Epidermal melanocyte (primary cell): ENCODE measurements around the gene TLE4.
A peak's percentile ranks its signal among the peaks of the same experiment; 100 is the strongest.
"Not testable (repeated sequence)": the region's sequence is repeated elsewhere in the genome, so short reads cannot be mapped to it uniquely, and the experiment has no call there.

Experiments used
- DNase-seq: peaks from one replicate; pipeline ENCODE4 v3.0.0; 2011; ENCODE audit warnings: low spot score; ENCODE audit not compliant: insufficient read length

Gene TLE4

DNA sequence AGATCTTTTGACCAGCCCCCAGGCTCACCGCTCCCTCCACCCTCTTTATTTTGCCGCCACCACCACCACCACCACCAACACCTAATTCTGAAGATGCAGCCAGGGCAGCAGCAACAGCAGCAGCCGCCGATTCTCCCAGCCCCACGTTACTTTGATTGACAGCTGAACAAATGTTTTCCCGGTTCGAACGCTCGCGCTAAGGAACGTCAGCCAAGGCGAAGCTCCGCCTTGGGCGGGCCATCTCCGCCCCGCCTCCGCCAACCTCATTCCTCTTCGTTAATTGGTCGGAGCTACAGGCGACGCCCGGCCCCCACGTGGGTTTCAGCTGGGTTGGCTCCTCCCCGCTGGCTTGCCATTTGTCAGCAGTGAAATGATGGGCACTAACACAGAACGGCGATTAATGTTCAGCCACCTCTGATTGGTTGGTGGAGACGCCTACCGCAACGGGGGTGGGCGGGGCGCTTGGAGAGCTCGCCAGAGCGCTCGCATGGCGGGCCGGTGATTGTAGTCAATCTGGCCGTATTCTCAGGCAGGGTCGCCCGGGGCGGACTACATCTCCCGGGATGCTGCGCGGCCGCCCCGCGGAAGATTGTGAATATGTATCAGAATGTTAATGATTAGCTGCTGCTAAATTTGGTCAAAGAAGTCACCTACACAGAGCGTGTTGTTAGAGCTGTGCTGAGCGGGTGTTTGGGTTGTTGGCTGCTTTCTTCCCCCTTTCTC, at the start of gene TLE4:
Gene TLE4 (plus strand): TSS at position 657 of the 723 bp plus-strand sequence. CDS start 826 bp downstream, outside the sequence.
- DNase-seq: peak; percentile 92

DNA sequence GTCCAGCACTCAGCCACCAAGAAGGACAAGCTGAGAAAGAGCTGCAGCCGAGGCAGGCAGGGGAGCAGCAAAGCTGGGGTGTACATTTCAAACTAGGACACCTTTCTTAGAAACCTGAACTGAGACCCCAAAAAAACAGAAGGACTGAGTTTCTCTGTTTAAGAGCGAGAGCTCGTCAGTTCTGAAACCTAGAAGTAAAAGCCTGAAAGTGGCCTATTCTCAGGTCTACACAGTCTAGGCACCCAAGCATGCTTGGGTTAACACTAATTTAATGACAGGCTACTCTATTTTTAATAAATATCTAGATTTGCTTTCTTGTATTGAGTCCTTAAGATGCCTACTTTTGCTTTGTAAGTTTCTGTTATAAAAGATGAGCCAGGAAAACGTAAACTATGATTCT, 49.0 kb upstream of the TLE4 start:
- no peak for DNase-seq

- no peak for DNase-seq
These were observed 47.5 kb upstream of the TLE4 start for GRCh38 chr9:79524266-79524665.

DNA sequence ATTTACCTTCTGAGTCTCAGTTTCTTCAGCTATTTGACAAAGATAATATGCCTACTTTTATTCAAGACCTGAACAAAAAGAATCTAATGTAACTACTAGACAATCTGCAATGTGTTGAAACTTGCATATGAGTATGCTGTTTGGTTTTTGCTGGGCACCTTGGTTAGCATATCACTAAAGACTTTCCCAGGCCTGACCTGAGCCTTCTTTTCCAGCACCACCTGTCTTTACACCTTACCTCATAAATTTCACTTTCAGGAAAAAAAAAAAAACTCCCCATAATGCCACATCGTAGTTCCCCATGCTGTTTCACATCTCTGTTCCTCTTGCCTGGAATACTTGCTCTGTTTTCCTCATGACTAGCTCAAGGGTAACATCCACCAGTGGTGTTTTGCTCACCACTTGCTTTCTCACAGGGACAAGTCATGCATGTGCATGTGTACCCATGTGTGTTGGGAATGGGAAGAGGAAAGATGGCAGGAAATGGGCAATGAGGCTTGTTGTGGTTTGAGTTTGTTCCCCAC, 45.6 kb upstream of the TLE4 start:
- DNase-seq: no peak

DNA sequence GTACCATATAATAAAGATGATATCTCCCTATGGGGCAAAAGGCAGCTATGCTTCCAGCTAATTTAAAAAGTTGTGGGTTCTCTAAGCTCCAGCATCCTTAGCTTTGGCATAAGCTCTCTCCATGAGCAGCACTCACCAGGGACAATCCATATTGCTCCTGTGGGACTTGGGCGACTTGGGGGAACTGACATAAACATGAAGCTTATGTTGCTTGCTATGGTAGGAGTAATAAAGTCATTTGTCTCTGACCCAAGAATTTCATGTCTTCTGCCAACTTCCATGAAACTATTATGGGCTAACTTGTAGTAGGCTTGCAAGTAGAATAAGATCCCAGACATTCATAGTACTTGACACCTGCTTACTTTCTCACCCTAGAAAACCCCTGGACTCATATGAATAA, 36.2 kb upstream of the TLE4 start:
- DNase-seq: no peak

- DNase-seq: no peak
These were observed 33.9 kb upstream of the TLE4 start for GRCh38 chr9:79537838-79538237.

GRCh38 chr9:79542735-79543620, 28.8 kb upstream of the TLE4 start:
- no peak for DNase-seq

- not testable (repeated sequence) for DNase-seq
These were observed 27.4 kb upstream of the TLE4 start for GRCh38 chr9:79544375-79544774.

GRCh38 chr9:79551586-79551985, 20.2 kb upstream of the TLE4 start:
- DNase-seq: no peak

DNA sequence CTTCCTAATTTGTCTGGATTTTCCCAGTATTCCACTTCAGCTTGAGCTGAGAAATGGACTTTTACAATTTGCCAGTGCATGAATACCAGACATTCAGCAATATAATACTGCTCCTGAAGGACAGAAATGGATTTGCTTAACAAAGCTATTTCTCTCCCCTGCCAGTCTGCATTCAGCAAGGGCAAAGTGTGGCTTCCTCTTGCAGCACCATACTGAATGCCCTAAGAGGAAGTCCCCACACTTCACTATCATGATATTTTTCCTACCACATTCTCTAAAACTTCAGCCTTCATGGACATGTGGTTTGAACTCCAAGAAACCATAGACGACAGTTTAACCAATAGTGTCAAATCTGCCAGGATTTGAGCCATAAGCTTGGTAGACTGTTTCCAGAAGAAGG, 19.8 kb upstream of the TLE4 start:
- DNase-seq: no peak

DNA sequence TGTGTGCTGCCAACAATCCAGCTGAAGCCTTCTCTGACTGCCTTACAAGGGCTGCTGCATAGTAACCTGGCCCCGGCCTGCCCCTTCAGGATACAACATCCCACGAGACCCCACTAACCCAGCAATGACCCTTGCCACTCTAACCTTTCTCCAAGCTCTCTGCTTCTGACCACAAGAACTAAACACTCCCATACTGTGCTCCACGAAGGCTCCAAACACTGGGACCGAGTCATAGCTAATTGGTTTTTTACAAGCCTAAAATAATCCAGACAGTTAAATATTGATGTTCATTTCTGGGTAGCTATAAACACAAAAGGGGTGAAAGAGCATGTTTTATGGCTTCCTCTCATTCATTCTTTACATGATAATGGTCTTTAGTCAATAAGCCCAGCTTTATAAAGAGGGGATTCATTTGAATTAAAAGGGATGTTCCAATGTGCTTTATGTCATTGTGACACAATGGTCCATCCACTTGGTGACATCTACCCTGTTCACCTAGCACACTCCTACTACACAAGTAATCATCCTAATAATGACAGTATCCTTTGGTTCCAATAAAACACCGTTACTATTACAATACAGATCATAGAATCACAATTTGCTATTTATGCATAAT, 16.2 kb upstream of the TLE4 start:
- no peak for DNase-seq

DNA sequence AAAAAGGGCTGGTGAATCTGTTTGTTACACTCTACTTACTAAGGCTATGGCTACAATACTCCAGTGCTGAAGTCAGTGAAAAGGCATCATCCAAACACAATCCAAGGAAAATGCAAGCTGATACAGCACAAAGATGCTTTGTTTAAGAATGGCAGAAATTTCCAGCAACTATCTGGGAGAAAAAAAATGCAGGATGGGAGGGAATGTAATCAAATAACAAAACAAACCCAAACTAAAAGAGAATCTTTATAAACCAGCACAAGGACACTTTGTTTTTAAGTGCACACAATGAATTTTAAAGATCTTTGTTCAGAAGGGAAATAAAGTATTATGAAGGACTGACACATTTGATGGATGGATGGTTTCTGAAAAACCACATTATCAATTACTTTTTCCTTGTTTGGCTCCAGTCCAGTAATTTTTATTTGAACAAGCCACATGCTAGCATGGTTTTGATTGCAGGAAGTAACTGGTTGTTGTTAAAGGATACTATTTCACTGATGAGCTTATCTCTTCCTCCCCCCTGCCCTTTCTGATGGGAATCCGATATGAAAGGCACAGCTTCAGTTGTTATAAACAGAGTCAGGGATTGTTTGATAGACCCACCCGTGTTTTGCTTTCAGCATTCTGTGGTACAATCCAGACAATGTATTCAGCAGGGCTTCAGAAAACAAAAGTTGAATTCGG, 12.1 kb upstream of the TLE4 start:
- DNase-seq: no peak

- no peak for DNase-seq
These were observed 8.9 kb upstream of the TLE4 start for GRCh38 chr9:79562749-79563386.

DNA sequence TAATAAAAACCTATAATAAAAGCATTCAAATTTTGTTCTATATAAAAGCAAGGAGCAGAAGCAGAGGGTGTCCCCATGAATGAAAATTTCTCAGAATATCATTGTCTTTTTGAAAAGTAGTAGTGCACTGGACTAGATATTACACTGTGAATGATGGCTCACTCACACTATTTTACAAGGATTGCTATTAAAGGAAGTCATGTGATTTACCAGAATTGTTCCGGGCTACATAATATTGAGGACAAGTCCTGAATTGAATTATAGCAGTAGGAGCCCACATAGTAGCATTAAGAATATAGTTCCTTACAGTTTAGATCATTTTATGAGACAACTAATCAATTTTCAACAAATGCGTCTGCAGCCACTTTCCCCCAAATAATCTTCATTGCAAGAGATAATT, 7.7 kb upstream of the TLE4 start:
- no peak for DNase-seq

DNA sequence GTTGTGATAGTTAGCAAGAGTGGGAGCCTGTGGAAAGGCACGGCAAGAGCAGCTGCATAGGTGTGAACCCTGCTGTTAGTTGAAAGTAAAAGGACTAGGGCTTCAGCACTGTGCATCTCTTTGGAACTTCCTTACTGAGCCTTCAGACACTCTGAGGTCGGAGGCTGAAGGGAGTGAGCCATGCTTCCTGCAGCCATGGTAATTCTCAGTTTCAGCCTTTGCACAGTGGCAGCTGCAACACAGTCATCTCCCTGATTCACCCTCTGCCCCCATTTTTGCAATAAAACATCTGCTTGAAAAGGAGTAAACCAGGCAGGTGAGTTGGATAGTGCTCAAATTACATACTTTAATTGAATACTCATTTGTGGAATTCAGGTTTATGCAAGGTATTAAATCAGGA, 6.5 kb upstream of the TLE4 start:
- no peak for DNase-seq

GRCh38 chr9:79567671-79568098, 4.1 kb upstream of the TLE4 start:
- no peak for DNase-seq

DNA sequence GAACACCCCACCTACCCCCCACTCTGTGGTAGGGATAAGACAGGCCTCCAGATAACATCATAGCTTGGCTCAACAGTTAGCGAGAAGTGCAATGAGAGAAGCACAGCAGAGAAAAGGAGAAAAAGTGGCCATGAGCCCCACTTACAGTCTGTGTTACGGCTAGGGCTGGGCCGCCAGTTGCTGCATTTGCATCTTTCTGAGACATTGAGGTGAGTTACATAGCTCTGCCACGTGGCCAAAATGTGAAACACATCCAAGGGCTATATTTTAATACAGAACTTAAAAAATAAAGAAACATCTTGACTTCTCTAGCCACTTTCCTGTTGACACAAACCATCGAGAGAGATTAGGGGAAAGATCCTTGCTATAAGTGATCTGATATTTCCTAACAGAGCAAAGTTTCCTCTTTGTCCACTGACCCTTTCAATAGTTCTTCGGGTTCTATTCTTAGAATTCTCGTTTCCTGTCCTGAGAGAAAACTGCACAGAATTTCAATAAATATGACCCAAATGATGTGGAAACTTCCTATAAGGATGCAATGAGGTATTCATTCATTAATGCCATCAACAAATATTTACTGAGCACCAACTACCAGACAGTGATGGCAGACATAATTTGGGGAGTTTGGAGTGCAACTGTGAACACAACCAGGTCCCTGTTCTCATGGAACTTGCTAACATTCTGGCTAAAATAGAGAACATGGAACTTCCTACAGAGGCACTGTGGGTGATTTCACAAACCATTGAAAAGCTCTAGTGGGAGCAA, 3.2 kb upstream of the TLE4 start:
- DNase-seq: no peak

DNA sequence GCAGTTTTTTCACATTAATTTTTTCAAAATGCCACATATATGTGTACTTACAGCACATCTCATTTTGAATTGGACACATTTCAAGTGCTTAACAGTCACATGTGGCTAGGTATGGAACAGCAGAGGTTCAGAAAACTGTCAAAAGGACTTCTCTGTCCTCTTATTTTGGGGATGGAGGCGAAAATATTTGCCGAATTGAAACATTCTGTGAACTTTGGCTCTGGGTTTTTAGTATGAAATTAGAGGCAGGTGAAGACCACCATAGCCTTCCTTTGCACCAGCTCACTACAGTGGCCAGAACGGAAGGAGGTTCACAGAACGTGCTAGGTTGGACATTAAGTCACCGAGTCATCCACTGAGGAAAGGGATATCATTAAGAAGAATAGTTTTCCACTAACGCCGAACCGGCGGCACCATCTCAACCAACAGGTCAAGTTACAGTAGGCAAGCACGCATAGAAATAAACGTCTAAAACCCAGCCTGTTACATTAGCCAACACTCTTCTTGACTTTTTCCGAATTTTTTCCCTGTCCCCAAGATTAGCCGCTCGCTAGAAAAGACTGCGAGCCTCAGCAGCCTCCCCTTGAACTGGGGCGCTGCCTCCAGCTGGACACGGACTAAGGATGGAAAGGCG, 1.8 kb upstream of the TLE4 start:
- no peak for DNase-seq

- no peak for DNase-seq
These were observed 1.1 kb upstream of the TLE4 start for GRCh38 chr9:79570448-79571308.
